AG20443 (cell line): Measurements from ENCODE around the gene MLPH.
A peak's percentile ranks its signal among the peaks of the same experiment; 100 is the strongest.

Source experiments
- DNase-seq: peaks from one replicate; pipeline ENCODE4 v3.0.0; 2012; ENCODE audit warnings: low spot score, mixed read lengths

MLPH gene

GRCh38 chr2:237479747-237480146 lies 7.3 kb upstream of the MLPH start:
- DNase-seq: no peak

DNA sequence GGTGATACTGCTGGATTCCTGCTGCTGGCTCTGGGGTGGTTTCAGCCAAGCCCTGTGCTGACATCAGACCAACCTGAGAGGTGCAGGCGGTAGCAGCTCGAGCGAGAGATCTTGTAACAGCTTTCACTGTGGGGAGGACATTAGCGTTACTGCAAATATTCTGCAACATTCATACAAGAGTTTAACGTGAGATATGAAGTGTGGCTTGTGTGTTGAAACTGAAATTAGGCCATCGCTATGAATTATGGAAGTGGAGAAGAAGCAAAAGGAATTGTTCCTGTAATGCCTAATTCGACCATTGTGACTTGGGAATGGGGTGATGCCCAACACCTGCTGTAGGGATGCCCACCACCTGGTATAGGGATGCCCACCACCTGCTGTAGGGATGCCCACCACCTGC lies 6.5 kb upstream of the MLPH start:
- no peak for DNase-seq

- DNase-seq: no peak
Measured at GRCh38 chr2:237480988-237481525, 6.0 kb upstream of the MLPH start.

- peak; percentile 77 for DNase-seq
Measured at GRCh38 chr2:237482485-237482884, 4.6 kb upstream of the MLPH start.

DNA sequence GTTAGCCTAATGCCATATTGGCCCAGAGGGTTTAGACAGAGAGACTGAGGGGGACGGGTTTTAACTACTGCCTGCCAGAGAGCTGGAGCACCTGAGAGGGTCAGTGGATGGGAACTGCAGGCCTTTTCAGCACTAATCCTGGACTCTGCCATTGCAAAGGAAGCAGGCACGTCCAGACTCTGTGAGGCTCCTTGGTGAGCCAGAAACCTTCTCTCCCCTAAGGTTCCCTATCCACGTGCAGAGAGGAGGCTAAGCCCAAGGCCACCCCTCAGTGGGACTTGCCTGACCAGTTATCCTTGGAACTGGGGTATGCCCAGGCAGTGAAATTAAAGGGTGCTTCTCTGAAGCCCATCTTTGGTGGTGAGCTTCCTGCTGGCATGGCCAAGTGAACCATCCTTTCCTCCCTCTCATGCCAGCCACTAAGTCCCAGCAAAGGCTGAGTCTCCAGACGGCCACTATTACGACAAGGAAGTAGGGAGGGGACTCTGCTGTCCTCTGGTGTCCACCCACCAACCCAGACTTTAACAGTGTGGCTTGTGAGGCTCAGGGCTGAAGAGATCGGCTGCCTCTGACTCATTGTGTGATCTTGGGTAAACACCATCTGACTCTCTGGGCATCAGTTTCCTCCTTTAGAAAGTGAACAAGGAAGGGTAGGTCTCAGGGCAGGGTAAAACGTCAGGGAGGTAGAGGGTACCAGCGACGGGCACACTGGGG lies 3.9 kb upstream of the MLPH start:
- DNase-seq: peak; percentile 54

- no peak for DNase-seq
Measured at GRCh38 chr2:237485304-237485703, 1.7 kb upstream of the MLPH start.

DNA sequence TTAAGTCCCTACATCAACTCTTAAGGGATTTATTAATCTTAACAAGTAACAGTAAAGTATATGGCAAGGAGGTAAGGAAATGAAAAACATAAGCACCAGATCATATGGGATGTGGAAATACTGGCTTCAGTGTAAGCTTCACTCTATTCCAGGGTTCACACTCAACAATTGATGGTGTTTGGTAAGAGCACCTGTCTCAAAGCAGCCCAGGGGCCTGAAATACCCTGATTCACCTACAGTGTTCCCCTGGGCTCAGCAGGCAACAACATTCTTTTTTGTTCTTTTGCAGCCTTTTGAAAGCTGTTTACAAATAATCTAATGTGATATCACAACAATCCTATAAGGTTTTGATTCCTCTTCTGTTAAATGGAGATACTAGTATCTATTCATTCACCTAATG lies 1.2 kb upstream of the MLPH start:
- no peak for DNase-seq

DNA sequence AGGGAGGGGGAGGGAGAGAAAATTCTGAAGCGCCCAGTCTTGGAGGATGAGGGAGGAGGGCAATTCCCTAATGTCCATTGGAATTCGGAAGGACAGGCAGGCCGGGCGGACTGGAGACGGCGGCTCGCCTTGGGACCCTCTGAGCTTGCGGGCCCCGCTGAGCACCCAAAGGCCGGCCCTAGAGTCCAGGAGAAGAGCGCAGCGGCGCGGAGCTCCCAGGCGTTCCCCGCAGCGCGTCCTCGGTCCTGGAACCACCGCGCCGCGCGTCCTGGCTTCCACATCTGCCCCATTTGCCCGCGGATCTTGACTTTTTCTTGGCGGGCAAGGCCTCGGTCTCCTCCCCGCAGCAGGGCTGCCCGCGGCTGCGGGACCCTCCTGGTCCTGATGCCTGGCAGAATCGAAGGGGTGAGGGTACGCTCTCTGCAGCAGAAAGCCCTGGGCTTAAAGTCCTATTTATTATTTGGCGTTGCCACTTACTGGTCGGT lies 675 bp upstream of the MLPH start:
- peak; percentile 40 for DNase-seq

DNA sequence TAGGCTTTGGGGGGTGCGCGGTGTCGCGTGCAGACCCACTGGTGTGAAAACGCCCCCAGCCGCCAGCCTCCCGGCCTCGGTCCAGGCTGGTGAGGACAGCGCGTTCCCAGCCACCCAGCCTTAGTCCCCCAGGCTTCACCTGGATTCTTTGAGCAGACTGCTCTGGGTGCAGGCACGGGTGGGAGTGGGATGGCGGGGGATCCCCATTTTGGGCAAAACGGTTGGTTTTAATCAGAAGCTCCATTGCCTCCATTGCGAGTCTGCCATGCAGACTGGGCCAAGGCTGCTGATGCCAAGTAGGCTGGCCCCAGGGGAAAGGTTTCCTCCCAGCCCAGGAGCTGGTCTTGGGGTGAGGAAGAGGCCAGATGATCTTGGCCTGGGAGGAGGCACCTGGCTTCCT lies 445 bp downstream of the MLPH start:
- DNase-seq: no peak

DNA sequence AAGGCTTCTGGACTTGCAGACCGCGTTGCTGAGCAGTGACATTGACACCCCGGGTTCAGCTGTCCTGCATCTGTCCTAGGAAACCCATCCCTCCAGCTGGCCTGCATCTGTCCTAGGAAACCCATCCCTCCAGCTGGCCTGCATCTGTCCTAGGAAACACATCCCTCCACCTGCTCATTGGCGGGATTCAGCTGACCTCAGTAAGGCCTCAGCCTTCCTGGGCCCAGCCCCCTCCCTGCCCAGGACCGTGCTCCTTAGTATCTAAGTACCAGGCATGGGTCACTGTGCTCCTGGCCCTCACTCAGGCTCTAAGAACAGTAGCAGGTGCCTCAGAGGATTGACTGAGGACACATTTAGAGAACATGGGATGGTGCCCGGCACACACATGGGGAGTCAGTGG lies 1.2 kb downstream of the MLPH start:
- no peak for DNase-seq

- no peak for DNase-seq
Measured at GRCh38 chr2:237488901-237489860, 2.1 kb downstream of the MLPH start.

- DNase-seq: no peak
Measured at GRCh38 chr2:237490009-237490711, 3.1 kb downstream of the MLPH start.

GRCh38 chr2:237490795-237491194 lies 3.7 kb downstream of the MLPH start:
- DNase-seq: no peak

DNA sequence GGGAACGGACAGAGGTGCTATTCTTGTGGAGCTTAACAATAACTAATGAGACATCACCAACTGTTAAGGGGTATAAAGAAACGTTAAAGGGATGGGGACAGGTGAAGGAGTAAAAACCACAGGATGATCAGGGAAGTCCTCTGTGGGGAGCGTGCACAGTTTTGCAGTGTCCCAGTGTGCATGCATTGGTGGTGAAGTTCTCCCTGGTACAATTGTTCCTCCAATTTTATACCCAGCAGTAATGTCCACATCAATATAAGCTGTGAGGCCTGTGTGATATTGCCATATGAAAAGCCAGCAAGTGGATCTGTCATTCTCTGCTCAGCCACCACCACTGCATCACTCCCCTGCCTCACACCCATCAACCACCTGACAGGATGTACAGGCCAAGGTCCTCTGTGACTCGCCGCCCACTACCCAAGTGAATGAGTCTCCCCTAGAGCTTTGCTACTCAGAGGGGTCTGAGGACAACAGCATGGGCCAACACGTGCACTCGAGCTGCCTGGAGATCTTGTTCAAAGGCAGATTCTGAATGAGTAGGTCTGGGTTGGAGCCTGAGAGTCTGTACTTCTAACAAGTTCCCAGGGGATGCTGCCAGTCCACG lies 4.6 kb downstream of the MLPH start:
- DNase-seq: no peak

GRCh38 chr2:237492137-237492890 lies 5.3 kb downstream of the MLPH start:
- no peak for DNase-seq

DNA sequence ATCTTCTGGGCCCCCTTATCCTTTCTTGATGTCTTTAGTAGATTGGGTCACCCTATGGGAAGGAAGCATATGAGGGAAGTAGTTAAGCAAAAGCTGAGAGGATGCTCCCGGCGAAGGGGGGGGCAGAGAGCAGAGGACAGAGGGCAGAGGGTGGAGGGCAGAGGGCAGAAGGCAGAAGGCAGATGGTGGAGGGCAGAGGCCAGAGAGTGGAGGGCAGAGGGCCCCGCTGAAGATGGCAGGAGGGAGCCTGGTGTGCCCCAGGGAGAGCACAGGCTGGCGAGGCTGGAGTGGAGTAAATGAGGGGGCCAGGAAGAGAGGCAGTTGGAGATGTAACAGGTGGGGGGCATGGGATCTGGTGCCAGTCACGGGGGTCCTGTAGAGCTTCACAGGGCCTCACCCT lies 7.0 kb downstream of the MLPH start:
- DNase-seq: no peak

DNA sequence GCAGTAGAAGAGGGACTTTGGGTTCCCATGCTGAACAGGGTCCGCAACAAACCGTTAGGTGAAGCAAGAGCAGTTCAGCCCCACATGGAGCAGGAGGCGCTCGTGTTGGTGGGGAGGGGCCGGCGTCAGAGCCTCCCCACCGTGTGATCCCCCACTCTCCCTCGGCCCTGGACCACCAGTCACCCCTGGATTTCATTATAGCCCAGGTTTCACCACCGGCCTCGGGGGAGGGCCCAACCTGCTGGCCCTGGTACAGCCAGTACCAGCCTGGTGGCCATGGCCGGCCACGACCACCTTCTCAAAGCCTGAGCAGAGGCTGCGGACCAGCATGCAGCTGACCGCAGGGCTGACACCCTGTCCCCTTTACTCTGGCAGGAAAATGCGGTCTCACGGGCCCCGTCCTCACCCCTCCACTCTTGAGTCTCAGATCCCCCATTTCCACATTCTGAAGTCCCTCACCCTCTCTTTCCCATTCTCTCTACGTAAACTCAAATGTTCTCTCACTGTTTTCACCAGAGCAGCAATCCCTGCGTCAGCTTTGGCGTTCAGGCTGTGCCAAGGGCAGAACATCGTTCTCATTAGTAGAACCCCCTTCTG lies 8.6 kb downstream of the MLPH start:
- DNase-seq: no peak

- DNase-seq: no peak
Measured at GRCh38 chr2:237496428-237496827, 9.4 kb downstream of the MLPH start.

GRCh38 chr2:237497009-237497837 lies 10.2 kb downstream of the MLPH start:
- no peak for DNase-seq

- DNase-seq: peak; percentile 73
Measured at GRCh38 chr2:237497838-237498186, 10.8 kb downstream of the MLPH start.
